ENCODE measurements around the gene TMTC4. TPM values are rescaled to one million over a fixed set of nuclear protein-coding genes. Genes with fewer than 3 reads are reported as not detected.

Gene TMTC4
- total and polyA plus RNA-seq, 10 of the 15 experiments (the other 5 are each of a cell fraction or from before 2014, with no cell fraction given): 3.3 to 24.6 (median 14.5) TPM

DNA sequence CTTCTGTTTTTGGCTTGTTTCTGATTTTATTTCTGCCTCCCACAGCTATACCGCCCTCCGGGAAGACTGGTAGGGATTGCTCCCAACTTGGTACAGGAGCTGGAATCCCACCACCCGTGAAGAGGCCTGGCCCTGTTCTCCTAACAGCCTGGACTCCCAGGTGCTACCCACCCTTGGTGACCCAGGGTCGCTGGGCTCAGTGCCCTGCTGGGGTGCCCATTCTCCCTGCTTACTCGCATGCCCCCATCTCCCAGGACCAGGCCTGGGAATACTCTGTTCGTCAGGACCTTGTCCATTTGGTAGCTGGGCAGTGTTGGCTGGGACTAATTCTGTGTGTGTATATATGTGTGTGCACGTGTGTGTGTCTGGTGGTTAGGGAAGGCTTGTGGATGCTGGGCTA is 41.0 kb upstream of the TMTC4 start:
- ChIA-PET CTCF (no interaction called here), RAD21 (ENCODE audit: unreplicated experiment) (no interaction called here), POLR2A (no interaction called here), SMC1A (ENCODE audit: uncharacterized antibody, unreplicated experiment) (no interaction called here)
- no peaks in the 10 kb centered on the region for H4K20me1 ChIP-seq (ENCODE audit: control insufficient read depth, insufficient read depth)
- H3K9ac ChIP-seq (ENCODE audit: control insufficient read depth, insufficient read depth, low read length): no peak overlapping the region
- 25% methylated on average over 7 of the region's 7 CpGs for WGBS (ENCODE audit: insufficient coverage, insufficient replicate concordance, low lambda C conversion rate, missing lambda C conversion rate)
- no peaks in the 10 kb centered on the region for H3K9me3 ChIP-seq (replicated peaks; ENCODE audit: control insufficient read depth, insufficient read depth, low read length)
- BruUV-seq (replicated peaks): no TSS peak
- H2AFZ ChIP-seq (ENCODE audit: control insufficient read depth, low read depth, low read length): no peak overlapping the region
- H3K79me2 ChIP-seq (ENCODE audit: control insufficient read depth, insufficient read depth, low read length): no peaks in the 10 kb centered on the region
- FAIRE-seq (no peak), ATAC-seq (no peak), DNase-seq (ENCODE audit: low read depth, low spot score) (no peak)
- no peak overlapping the region for H3K4me3 ChIP-seq
- no peaks in the 10 kb centered on the region for H3K27me3 ChIP-seq (replicated peaks in 1 of 2; ENCODE audit: control insufficient read depth in 2 of 2, insufficient read depth in 2 of 2, low read length in 1 of 2)
- intact Hi-C loops (cut with micrococcal nuclease; ENCODE audit: unreplicated experiment) (no loop called here), in situ Hi-C loops (cut with MboI) (no loop called here)
- no peak overlapping the region for H3K4me2 ChIP-seq (ENCODE audit: control insufficient read depth, insufficient read depth)
- H3K4me1 ChIP-seq (ENCODE audit: control insufficient read depth, insufficient read depth, low read length): no peaks in the 10 kb centered on the region
- H3K27ac ChIP-seq (ENCODE audit: control insufficient read depth, insufficient read depth): no peak overlapping the region
- TF ChIP-seq BHLHE40 (IDR thresholded peaks at IDR 0.05; ENCODE audit: borderline replicate concordance in 1 of 2, low read depth in 2 of 2, low read length in 1 of 2): no peak
- TF ChIP-seq NFXL1 (IDR thresholded peaks at IDR 0.05; ENCODE audit: borderline replicate concordance): no peak
- no peak for TF ChIP-seq CHD1 (IDR thresholded peaks at IDR 0.05; ENCODE audit: low read depth, low read length)
- TF ChIP-seq RCOR1 (conservative IDR thresholded peaks at IDR 0.05; ENCODE audit: low read depth, low read length): no peak
- TF ChIP-seq RFX5 (IDR thresholded peaks at IDR 0.05; ENCODE audit: low read depth, low read length): no peak
- no peak for TF ChIP-seq HCFC1 (IDR thresholded peaks at IDR 0.05; ENCODE audit: low read length)
- no peak for TF ChIP-seq MTA2 (IDR thresholded peaks at IDR 0.05; ENCODE audit: low read depth)
- TF ChIP-seq EGR1 (IDR thresholded peaks at IDR 0.05; ENCODE audit: borderline replicate concordance in 1 of 2, low read depth in 2 of 2, low read length in 2 of 2): no peak
- TF ChIP-seq, protein P1, sequence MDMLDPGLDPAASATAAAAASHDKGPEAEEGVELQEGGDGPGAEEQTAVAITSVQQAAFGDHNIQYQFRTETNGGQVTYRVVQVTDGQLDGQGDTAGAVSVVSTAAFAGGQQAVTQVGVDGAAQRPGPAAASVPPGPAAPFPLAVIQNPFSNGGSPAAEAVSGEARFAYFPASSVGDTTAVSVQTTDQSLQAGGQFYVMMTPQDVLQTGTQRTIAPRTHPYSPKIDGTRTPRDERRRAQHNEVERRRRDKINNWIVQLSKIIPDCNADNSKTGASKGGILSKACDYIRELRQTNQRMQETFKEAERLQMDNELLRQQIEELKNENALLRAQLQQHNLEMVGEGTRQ (IDR thresholded peaks at IDR 0.05; ENCODE audit: borderline replicate concordance, low read depth, low read length): no peak
- TF ChIP-seq, protein P2, sequence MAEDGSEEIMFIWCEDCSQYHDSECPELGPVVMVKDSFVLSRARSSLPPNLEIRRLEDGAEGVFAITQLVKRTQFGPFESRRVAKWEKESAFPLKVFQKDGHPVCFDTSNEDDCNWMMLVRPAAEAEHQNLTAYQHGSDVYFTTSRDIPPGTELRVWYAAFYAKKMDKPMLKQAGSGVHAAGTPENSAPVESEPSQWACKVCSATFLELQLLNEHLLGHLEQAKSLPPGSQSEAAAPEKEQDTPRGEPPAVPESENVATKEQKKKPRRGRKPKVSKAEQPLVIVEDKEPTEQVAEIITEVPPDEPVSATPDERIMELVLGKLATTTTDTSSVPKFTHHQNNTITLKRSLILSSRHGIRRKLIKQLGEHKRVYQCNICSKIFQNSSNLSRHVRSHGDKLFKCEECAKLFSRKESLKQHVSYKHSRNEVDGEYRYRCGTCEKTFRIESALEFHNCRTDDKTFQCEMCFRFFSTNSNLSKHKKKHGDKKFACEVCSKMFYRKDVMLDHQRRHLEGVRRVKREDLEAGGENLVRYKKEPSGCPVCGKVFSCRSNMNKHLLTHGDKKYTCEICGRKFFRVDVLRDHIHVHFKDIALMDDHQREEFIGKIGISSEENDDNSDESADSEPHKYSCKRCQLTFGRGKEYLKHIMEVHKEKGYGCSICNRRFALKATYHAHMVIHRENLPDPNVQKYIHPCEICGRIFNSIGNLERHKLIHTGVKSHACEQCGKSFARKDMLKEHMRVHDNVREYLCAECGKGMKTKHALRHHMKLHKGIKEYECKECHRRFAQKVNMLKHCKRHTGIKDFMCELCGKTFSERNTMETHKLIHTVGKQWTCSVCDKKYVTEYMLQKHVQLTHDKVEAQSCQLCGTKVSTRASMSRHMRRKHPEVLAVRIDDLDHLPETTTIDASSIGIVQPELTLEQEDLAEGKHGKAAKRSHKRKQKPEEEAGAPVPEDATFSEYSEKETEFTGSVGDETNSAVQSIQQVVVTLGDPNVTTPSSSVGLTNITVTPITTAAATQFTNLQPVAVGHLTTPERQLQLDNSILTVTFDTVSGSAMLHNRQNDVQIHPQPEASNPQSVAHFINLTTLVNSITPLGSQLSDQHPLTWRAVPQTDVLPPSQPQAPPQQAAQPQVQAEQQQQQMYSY (CRISPR knock-in tag; IDR thresholded peaks at IDR 0.05): no peak
- TF ChIP-seq, protein P3, sequence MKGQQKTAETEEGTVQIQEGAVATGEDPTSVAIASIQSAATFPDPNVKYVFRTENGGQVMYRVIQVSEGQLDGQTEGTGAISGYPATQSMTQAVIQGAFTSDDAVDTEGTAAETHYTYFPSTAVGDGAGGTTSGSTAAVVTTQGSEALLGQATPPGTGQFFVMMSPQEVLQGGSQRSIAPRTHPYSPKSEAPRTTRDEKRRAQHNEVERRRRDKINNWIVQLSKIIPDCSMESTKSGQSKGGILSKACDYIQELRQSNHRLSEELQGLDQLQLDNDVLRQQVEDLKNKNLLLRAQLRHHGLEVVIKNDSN (IDR thresholded peaks at IDR 0.05; ENCODE audit: borderline replicate concordance, extremely low read length, insufficient read depth, low read depth, low read length): no peak
- TF ChIP-seq SREBF1 (IDR thresholded peaks at IDR 0.05; ENCODE audit: low read length): no peak
- no peak for TF ChIP-seq ASH2L (IDR thresholded peaks at IDR 0.05; ENCODE audit: borderline replicate concordance, low read depth)
- no peak for TF ChIP-seq CHD4 (IDR thresholded peaks at IDR 0.05)
- no peaks in the 10 kb centered on the region for H3K36me3 ChIP-seq (ENCODE audit: control insufficient read depth in 2 of 2, insufficient read depth in 2 of 2, low read length in 1 of 2)
